Measurements from ENCODE around the gene RABEP1. TPM values are rescaled to one million over a fixed set of nuclear protein-coding genes. Genes with fewer than 3 reads are reported as not detected.

RABEP1 gene
- total and polyA plus RNA-seq, 2 experiments from 2014 or later, result 37.0 to 88.1 TPM

DNA sequence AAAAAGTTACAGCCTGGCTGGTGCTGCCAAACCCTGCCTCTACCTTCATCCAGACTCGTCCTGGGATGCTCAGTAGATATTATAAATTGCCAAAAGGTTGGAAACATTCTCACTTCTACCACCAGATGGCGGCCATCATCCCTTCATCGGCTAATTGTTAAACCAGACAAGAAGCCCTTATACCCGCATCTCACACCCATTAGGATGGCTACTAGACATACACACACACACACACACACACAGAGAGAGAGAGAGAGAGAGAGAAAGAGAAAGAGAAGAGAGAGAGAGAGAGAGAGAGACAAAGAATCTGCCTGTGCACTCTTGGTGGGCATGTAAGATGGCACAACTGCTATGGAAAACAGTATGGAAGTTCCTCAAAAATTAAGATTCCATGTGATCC lies 32.5 kb upstream of the RABEP1 start:
- Mint-ChIP-seq H3K9me3 (no peaks in the 10 kb centered on the region), H3K36me3 (ENCODE audit: low read depth) (no peaks in the 10 kb centered on the region), H3K4me1 (peaks cover 5% of the 10 kb centered on the region; the same call in 1 of the 3 replicates), H3K27ac (no peak overlapping the region), H3K27me3 (ENCODE audit: insufficient read depth, low read depth, poor library complexity) (peaks cover 3% of the 10 kb centered on the region), H3K4me3 (no peak overlapping the region)
- Histone ChIP-seq H3K36me3 (ENCODE audit: insufficient read depth) (no peaks in the 10 kb centered on the region), H3K79me2 (replicated peaks; ENCODE audit: insufficient read depth) (no peaks in the 10 kb centered on the region), H3K27ac (ENCODE audit: low read depth) (no peak overlapping the region), H3K4me3 (no peak overlapping the region), H2AFZ (no peak overlapping the region; the same call in 1 of the 2 replicates), H3K9me2 (ENCODE audit: insufficient read depth) (no peaks in the 10 kb centered on the region), H3K4me2 (no peak overlapping the region), H3F3A (replicated peaks; ENCODE audit: low read depth) (no peaks in the 10 kb centered on the region), H3K4me1 (ENCODE audit: insufficient read depth) (no peaks in the 10 kb centered on the region; the same call in 1 of the 2 replicates), H4K20me1 (replicated peaks; ENCODE audit: insufficient read depth) (no peaks in the 10 kb centered on the region), H3K27me3 (ENCODE audit: insufficient read depth) (no peaks in the 10 kb centered on the region)
- peak; percentile 81 for DNase-seq (ENCODE audit: low spot score)
- ATAC-seq, result peak; percentile 91
- no peak for TF ChIP-seq EZH2 (IDR thresholded peaks at IDR 0.05; ENCODE audit: low read depth, unreplicated experiment)
- TF ChIP-seq, protein P1, sequence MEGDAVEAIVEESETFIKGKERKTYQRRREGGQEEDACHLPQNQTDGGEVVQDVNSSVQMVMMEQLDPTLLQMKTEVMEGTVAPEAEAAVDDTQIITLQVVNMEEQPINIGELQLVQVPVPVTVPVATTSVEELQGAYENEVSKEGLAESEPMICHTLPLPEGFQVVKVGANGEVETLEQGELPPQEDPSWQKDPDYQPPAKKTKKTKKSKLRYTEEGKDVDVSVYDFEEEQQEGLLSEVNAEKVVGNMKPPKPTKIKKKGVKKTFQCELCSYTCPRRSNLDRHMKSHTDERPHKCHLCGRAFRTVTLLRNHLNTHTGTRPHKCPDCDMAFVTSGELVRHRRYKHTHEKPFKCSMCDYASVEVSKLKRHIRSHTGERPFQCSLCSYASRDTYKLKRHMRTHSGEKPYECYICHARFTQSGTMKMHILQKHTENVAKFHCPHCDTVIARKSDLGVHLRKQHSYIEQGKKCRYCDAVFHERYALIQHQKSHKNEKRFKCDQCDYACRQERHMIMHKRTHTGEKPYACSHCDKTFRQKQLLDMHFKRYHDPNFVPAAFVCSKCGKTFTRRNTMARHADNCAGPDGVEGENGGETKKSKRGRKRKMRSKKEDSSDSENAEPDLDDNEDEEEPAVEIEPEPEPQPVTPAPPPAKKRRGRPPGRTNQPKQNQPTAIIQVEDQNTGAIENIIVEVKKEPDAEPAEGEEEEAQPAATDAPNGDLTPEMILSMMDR (conservative IDR thresholded peaks at IDR 0.05; ENCODE audit: low read depth in 2 of 2), result peak; percentile 78 to 81

DNA sequence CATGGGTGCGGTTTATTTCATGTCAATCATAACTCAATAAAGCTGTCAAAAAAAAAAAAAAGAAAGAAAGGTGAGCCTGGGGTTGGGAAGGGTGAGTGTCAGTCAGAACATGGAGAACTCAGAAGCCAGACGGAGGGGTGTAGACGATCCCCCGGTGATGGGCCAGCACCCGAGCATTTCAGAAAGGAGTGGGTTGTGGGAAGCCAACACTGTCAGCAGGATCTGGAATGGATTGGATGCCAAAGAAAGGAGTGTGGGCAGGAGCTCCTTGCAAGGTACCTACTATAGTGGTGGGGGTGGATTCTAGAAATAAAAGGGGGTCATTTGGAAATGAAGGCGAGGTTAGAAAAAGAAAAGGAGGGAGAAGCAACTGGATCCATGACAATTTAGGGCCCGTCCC lies 27.7 kb upstream of the RABEP1 start:
- peaks cover 4% of the 10 kb centered on the region; the same call in 1 of the 2 replicates for H3K4me1 ChIP-seq (ENCODE audit: insufficient read depth)
- ATAC-seq (no peak), DNase-seq (ENCODE audit: low spot score) (no peak)
- H3K4me3 Mint-ChIP-seq, result no peak overlapping the region
- peak overlapping the region; percentile 92 for H2AFZ ChIP-seq
- no peak overlapping the region for H3K4me3 ChIP-seq
- peaks cover 11% of the 10 kb centered on the region for H3K4me1 Mint-ChIP-seq
- TF ChIP-seq ZNF114 (CRISPR knock-in tag; IDR thresholded peaks at IDR 0.05) (no peak), NANOG (IDR thresholded peaks at IDR 0.05; ENCODE audit: borderline replicate concordance) (no peak), ZNF331 (CRISPR knock-in tag; IDR thresholded peaks at IDR 0.05; ENCODE audit: low read depth) (no peak), CREB1 (CRISPR knock-in tag; IDR thresholded peaks at IDR 0.05; ENCODE audit: low read depth) (no peak), JUNB (IDR thresholded peaks at IDR 0.05; ENCODE audit: unreplicated experiment) (no peak)
- H3K9me2 ChIP-seq (ENCODE audit: insufficient read depth), result no peaks in the 10 kb centered on the region
- H4K20me1 ChIP-seq (replicated peaks; ENCODE audit: insufficient read depth), result no peaks in the 10 kb centered on the region
- no peak overlapping the region for H3K4me2 ChIP-seq
- H3K27ac ChIP-seq (ENCODE audit: low read depth), result no peak overlapping the region
- H3K36me3 ChIP-seq (ENCODE audit: insufficient read depth), result no peaks in the 10 kb centered on the region
- H3K27me3 ChIP-seq (ENCODE audit: insufficient read depth), result no peaks in the 10 kb centered on the region
- no peak overlapping the region for H3K27ac Mint-ChIP-seq
- H3F3A ChIP-seq (replicated peaks; ENCODE audit: low read depth), result no peaks in the 10 kb centered on the region
- H3K27me3 Mint-ChIP-seq (ENCODE audit: insufficient read depth, low read depth, poor library complexity), result peaks cover 8% of the 10 kb centered on the region
- H3K9me3 Mint-ChIP-seq, result no peaks in the 10 kb centered on the region
- H3K79me2 ChIP-seq (replicated peaks; ENCODE audit: insufficient read depth), result no peaks in the 10 kb centered on the region
- H3K36me3 Mint-ChIP-seq (ENCODE audit: low read depth), result no peaks in the 10 kb centered on the region

DNA sequence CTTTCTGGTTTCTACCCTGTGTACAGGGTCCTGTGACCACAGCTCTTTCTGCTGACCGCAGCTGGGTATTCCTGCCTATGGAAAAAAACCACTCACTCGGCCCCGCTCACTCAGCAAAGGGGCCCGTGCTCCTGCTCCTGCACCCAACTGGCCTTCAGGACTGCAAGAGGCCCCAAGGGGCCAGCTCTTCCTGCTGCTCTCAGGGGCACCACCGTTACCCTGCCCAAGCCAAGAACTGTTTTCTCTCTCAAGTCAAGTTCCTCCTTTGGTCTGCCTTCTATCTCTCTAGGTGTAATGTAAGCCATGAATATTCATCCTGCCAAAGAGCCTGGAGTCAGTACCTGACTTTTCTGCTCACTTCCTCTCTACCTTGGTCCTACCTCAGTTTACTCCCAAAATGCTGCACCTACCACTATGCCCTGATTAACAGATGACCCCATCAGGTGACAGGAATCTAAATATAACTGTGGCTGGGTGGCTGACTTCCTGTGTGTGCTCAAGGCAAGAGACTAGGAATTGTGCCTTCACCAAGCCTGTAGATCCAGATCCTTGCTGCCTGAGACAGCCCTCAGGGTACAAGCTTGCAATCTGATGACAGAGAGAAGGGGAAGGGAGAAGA lies 27.1 kb upstream of the RABEP1 start:
- H3K36me3 Mint-ChIP-seq (ENCODE audit: low read depth), result no peaks in the 10 kb centered on the region
- H2AFZ ChIP-seq, result peak overlapping the region; percentile 92
- no peak overlapping the region; the same call in 1 of the 2 replicates for H3K27ac ChIP-seq (ENCODE audit: low read depth)
- H3K9me3 Mint-ChIP-seq, result no peaks in the 10 kb centered on the region
- H3K4me3 ChIP-seq, result no peak overlapping the region
- no peaks in the 10 kb centered on the region for H3K27me3 ChIP-seq (ENCODE audit: insufficient read depth)
- no peaks in the 10 kb centered on the region for H3K79me2 ChIP-seq (replicated peaks; ENCODE audit: insufficient read depth)
- H3F3A ChIP-seq (replicated peaks; ENCODE audit: low read depth), result no peaks in the 10 kb centered on the region
- no peak overlapping the region for H3K27ac Mint-ChIP-seq
- no peaks in the 10 kb centered on the region for H3K9me2 ChIP-seq (ENCODE audit: insufficient read depth)
- peak; percentile 35; the same call in 1 of the 3 replicates for ATAC-seq
- peaks cover 4% of the 10 kb centered on the region; the same call in 1 of the 2 replicates for H3K4me1 ChIP-seq (ENCODE audit: insufficient read depth)
- H3K4me3 Mint-ChIP-seq, result no peak overlapping the region
- no peaks in the 10 kb centered on the region for H4K20me1 ChIP-seq (replicated peaks; ENCODE audit: insufficient read depth)
- H3K36me3 ChIP-seq (ENCODE audit: insufficient read depth), result no peaks in the 10 kb centered on the region
- no peak for DNase-seq (ENCODE audit: low spot score)
- peaks cover 8% of the 10 kb centered on the region for H3K27me3 Mint-ChIP-seq (ENCODE audit: insufficient read depth, low read depth, poor library complexity)
- H3K4me2 ChIP-seq, result no peak overlapping the region
- peaks cover 11% of the 10 kb centered on the region for H3K4me1 Mint-ChIP-seq
- TF ChIP-seq ZNF331 (CRISPR knock-in tag; IDR thresholded peaks at IDR 0.05; ENCODE audit: low read depth), result no peak
- TF ChIP-seq, protein P2, sequence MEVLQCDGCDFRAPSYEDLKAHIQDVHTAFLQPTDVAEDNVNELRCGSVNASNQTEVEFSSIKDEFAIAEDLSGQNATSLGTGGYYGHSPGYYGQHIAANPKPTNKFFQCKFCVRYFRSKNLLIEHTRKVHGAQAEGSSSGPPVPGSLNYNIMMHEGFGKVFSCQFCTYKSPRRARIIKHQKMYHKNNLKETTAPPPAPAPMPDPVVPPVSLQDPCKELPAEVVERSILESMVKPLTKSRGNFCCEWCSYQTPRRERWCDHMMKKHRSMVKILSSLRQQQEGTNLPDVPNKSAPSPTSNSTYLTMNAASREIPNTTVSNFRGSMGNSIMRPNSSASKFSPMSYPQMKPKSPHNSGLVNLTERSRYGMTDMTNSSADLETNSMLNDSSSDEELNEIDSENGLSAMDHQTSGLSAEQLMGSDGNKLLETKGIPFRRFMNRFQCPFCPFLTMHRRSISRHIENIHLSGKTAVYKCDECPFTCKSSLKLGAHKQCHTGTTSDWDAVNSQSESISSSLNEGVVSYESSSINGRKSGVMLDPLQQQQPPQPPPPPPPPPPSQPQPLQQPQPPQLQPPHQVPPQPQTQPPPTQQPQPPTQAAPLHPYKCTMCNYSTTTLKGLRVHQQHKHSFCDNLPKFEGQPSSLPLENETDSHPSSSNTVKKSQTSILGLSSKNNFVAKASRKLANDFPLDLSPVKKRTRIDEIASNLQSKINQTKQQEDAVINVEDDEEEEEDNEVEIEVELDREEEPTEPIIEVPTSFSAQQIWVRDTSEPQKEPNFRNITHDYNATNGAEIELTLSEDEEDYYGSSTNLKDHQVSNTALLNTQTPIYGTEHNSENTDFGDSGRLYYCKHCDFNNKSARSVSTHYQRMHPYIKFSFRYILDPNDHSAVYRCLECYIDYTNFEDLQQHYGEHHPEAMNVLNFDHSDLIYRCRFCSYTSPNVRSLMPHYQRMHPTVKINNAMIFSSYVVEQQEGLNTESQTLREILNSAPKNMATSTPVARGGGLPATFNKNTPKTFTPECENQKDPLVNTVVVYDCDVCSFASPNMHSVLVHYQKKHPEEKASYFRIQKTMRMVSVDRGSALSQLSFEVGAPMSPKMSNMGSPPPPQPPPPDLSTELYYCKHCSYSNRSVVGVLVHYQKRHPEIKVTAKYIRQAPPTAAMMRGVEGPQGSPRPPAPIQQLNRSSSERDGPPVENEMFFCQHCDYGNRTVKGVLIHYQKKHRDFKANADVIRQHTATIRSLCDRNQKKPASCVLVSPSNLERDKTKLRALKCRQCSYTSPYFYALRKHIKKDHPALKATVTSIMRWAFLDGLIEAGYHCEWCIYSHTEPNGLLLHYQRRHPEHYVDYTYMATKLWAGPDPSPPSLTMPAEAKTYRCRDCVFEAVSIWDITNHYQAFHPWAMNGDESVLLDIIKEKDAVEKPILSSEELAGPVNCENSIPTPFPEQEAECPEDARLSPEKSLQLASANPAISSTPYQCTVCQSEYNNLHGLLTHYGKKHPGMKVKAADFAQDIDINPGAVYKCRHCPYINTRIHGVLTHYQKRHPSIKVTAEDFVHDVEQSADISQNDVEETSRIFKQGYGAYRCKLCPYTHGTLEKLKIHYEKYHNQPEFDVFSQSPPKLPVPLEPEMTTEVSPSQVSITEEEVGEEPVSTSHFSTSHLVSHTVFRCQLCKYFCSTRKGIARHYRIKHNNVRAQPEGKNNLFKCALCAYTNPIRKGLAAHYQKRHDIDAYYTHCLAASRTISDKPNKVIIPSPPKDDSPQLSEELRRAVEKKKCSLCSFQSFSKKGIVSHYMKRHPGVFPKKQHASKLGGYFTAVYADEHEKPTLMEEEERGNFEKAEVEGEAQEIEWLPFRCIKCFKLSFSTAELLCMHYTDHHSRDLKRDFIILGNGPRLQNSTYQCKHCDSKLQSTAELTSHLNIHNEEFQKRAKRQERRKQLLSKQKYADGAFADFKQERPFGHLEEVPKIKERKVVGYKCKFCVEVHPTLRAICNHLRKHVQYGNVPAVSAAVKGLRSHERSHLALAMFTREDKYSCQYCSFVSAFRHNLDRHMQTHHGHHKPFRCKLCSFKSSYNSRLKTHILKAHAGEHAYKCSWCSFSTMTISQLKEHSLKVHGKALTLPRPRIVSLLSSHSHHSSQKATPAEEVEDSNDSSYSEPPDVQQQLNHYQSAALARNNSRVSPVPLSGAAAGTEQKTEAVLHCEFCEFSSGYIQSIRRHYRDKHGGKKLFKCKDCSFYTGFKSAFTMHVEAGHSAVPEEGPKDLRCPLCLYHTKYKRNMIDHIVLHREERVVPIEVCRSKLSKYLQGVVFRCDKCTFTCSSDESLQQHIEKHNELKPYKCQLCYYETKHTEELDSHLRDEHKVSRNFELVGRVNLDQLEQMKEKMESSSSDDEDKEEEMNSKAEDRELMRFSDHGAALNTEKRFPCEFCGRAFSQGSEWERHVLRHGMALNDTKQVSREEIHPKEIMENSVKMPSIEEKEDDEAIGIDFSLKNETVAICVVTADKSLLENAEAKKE (CRISPR knock-in tag; IDR thresholded peaks at IDR 0.05), result no peak
- TF ChIP-seq ZNF114 (CRISPR knock-in tag; IDR thresholded peaks at IDR 0.05), result no peak

Data from GM23338 (cell line).